ENCODE data around the gene ST13.
"Not testable (repeated sequence)": the region's sequence is repeated elsewhere in the genome, so short reads cannot be mapped to it uniquely, and the experiment has no call there.

Gene ST13

GRCh38 chr22:40844951-40845350, 11.5 kb downstream of the ST13 start:
- no peak for DNase-seq (ENCODE audit: low read depth in 1 of 2, low spot score in 1 of 2)

- no peak for DNase-seq (ENCODE audit: low read depth in 1 of 2, low spot score in 1 of 2)
Observed at GRCh38 chr22:40838486-40838885, 18.0 kb downstream of the ST13 start.

DNA sequence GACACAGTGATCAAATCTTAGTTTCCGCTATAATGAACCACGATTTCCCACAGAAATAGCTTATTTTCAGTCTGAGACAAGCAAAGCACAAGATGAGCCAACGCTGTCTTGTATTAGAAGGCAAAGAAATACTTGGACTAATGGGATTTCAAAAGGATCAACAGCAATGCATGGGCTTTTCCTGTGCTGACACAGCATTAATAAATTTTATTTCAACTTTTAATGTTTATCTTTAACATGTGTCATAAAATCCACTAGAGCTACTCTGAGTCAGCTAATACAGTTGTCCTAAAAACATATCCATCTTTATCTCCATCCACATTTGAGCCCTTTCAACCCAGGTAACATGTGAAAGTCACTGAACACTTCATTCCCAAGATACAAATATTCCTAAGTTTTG, 21.8 kb downstream of the ST13 start:
- DNase-seq (ENCODE audit: low read depth in 1 of 2, low spot score in 1 of 2), result no peak

DNA sequence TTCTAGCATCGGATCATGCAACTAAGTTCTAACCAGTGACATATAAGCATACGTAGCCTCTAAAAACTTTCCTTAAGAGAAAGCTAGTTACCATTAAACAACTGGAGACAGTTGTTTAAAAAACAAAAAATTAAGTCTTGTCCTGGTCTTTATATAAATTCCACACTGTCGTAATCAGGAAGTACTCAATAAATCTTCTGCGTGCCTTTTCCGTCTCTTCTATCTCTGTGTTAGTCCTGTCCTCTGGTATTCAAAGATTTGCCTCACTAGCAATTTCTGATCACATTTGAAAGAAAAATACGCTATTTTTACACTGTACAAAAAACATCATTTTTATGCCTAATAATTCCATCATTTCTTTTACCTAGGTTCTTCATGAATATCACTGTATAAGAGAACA, 27.3 kb downstream of the ST13 start:
- no peak for DNase-seq (ENCODE audit: low read depth in 1 of 2, low spot score in 1 of 2)

GRCh38 chr22:40826984-40827741, 29.3 kb downstream of the ST13 start:
- no peak for DNase-seq (ENCODE audit: low read depth in 1 of 2, low spot score in 1 of 2)

DNA sequence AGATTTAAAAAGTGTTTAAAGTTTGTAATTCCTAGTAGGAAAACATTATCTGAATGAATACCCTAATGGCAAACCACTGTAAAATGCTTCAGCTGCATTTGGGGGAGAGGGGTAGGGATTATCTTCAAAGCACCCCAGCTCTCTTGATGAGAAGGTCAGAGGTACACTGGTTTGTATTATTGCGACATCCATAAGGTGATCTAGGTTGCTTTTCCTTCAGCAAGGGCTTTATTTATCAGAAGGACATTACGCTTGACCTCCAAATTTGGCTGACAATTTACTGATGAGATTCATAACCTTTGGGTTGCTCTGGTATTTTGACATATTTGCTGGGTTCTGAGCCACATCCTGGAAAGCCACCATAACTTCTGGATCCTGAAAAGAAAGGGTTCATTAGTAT, 30.1 kb downstream of the ST13 start:
- DNase-seq (ENCODE audit: low read depth in 1 of 2, low spot score in 1 of 2), result not testable (repeated sequence)

GRCh38 chr22:40823426-40823825, 33.0 kb downstream of the ST13 start:
- no peak for DNase-seq (ENCODE audit: low read depth in 1 of 2, low spot score in 1 of 2)

- DNase-seq (ENCODE audit: low read depth in 1 of 2, low spot score in 1 of 2), result no peak
Observed at GRCh38 chr22:40819599-40820140, 36.8 kb downstream of the ST13 start.

GRCh38 chr22:40818747-40819598, 37.5 kb downstream of the ST13 start, which contains the start of gene SLC25A17:
TSS of gene SLC25A17 (minus strand) at chr22:40819346. CDS start at chr22:40819248, 98 bp downstream.
- peak; percentile 74 to 86 for DNase-seq (ENCODE audit: low read depth in 1 of 2, low spot score in 1 of 2)

DNA sequence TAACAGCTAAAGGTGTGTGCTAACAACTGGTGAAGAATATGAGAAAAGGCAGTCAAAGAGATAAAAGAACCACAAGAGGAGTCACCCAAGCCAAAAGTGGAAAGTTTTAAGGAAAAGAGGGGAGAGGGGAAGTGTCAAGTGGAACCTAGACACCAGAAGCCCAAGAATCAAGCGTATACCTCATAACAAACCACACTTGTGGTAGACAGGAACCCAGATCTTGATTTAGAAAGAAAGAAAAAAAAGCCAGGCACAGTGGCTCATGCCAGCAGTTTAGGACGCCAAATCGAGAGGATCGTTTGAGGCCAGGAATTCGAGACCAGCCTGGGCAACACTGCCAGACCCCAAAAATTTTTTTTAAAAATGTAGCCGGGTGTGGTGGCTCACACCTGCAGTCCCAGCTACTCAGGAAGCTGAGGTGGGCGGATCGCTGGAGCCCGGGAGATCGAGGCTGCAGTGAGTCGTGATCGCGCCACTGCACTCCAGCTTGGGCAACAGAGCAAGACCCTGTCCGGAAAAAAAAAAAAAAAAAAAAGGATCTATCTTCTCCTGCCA, 38.2 kb downstream of the ST13 start:
- DNase-seq (ENCODE audit: low read depth in 1 of 2, low spot score in 1 of 2), result no peak

DNA sequence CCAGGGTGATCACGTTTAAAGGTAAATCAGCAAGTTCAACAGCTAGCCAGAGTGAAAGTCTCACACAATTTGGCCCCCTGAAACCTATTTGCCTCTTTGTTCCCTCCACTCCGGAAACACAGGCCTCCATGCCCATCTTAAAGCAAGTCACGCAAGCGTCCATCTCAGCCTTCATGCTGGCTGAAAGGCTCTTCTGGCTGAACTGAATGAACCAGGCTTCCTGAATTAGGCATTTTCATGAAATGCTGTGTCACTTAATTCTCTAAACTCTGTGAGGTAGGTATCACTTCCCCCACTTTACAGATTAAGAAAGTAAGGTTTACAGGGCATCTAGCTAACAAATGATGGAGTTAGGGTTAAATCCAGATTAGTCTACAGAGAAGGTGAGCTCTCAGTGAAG, 38.7 kb downstream of the ST13 start:
- DNase-seq (ENCODE audit: low read depth in 1 of 2, low spot score in 1 of 2), result no peak

DNA sequence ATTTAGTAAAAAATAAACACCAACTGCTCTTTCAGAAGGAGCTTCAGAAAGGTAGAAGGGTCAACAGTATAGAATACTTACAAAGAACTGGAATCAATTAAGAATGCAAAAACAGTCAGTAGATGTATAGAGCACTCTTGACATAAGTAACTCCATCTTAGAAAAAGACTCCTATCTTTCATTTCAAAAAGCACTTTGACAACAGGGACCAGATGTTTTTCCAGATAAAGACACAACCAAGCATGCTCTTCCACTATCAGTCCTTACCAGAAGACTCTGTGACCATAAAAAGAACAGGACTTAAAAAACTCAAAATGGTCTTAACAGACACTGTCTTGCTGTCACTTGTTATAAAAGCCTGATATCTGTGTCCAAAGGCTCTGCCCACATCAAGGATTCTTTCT, 42.5 kb downstream of the ST13 start:
- DNase-seq (ENCODE audit: low read depth in 1 of 2, low spot score in 1 of 2), result no peak

GRCh38 chr22:40808018-40808841, 48.2 kb downstream of the ST13 start:
- DNase-seq (ENCODE audit: low read depth in 1 of 2, low spot score in 1 of 2), result no peak

- no peak for DNase-seq (ENCODE audit: low read depth in 1 of 2, low spot score in 1 of 2)
Observed at GRCh38 chr22:40806711-40807110, 49.7 kb downstream of the ST13 start.

DNA sequence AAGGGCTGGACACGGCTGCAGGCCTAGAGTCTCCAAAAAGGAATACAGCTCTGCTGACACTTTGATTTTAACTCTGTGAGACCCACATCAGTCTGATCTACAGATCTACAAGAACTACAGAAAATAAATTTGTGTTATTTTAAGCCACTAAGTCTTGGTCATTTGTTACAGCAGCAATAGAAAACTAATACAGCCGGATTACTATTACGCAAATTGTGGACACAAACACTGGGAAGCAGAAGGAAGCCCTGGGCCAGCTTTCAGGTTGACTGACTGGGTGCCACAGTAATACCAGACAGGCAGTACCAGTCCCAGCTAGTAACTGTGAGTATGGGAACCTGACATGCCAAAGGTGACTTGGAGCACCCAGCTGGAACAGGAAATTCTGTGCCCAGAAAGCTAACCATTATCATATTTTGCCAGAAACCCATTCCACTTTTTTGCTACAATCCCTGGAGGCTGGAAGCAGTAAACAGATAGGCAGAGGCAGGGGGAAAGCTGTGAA, 50.7 kb downstream of the ST13 start:
- DNase-seq (ENCODE audit: low read depth in 1 of 2, low spot score in 1 of 2), result no peak

- no peak for DNase-seq (ENCODE audit: low read depth in 1 of 2, low spot score in 1 of 2)
Observed at GRCh38 chr22:40805239-40805638, 51.2 kb downstream of the ST13 start.

DNA sequence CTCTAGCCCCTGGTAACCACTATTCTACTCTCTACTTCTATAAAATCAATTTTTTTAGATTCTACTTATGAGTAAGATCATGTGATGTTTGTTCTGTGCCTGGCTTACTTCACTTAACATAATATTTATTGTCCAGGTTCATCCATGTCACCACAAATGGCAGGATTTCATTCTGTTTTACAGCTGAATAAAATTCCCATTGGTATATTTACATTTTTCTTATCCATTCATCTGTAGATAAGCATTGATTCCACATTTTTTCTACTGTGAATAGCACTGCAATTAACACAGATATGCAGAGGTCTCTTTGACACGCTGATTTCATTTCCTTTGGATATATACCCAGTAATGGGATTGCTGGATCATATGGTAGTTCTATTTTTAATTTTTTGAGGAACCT, 53.1 kb downstream of the ST13 start:
- DNase-seq (ENCODE audit: low read depth in 1 of 2, low spot score in 1 of 2), result no peak

DNA sequence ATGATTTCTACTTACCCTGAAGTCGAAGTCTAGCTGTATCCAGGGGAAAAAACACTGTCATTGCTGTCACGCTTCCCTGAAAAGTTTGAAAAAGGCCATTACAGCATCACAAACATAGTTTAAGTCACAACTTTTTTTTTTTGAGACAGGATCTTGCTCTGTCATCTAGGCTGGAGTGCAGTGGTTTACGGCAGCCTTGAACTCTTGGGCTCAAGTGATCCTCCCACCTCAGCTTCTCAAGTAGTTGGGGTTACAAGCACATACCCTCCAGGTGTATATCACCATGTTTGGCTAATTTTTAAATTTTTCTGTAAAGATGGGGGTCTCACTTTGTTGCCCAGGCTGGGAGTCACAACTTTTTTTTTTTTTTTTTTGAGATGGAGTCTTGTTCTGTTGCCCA, 57.4 kb downstream of the ST13 start:
- DNase-seq (ENCODE audit: low read depth in 1 of 2, low spot score in 1 of 2), result no peak

DNA sequence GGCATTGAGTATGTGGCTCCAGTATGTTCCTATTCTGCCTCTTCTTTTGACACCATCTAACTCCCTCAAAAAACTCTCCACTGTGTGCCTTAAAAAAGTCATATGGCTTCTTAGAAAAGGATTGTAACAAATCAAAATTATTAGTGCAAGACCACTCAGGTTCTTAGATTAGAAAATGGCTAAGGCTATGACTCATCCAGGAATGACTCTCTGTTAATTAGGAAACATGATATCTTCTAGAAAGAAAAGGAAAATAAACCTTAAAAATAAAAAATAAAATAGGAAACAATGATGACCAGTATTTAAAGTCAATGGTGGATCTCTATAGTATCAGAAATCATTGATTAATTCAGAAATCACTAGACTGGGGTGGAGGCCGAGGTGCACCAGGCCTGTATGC, 59.0 kb downstream of the ST13 start:
- DNase-seq (ENCODE audit: low read depth in 1 of 2, low spot score in 1 of 2), result no peak

DNA sequence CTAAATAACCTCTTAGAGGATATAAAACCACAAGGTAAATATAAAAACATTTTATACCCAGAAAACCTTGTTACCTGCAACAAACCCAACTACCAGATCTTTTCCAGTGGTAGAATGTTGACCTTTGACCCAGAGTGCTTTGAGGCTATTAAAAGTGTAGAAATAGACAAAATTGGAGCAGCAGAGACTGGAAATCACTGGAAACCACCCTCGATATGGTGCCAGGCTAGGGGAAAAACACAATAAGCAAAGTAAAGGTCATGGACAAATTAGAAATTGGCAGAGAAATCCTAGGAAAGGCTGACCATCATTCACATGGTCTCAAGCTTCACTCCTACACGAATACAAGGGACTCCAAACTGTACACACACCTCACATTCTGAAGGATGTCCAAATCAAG, 64.0 kb downstream of the ST13 start:
- no peak for DNase-seq (ENCODE audit: low read depth in 1 of 2, low spot score in 1 of 2)

GRCh38 chr22:40791241-40791640, 65.2 kb downstream of the ST13 start:
- DNase-seq (ENCODE audit: low read depth in 1 of 2, low spot score in 1 of 2), result no peak
